Measurements from ENCODE around the gene PDE7B. TPM values are rescaled to one million over a fixed set of nuclear protein-coding genes. Genes with fewer than 3 reads are reported as not detected.

The PDE7B gene
- total RNA-seq, 1 donor from 2014 or later, result 0.05 TPM

GRCh38 chr6:135944120-135944519, 92.6 kb downstream of the PDE7B start:
- Mint-ChIP-seq H3K4me3 (ENCODE audit: unreplicated experiment) (no peak overlapping the region), H3K27me3 (ENCODE audit: low read depth) (no peaks in the 10 kb centered on the region), H3K36me3 (ENCODE audit: low read depth) (no peaks in the 10 kb centered on the region), H3K4me1 (ENCODE audit: low read depth) (peaks cover 4% of the 10 kb centered on the region), H3K9me3 (ENCODE audit: low read depth) (no peaks in the 10 kb centered on the region), H3K27ac (ENCODE audit: unreplicated experiment) (no peak overlapping the region)
- TF ChIP-seq CTCF (IDR thresholded peaks at IDR 0.05), result no peak
- no peak for DNase-seq (ENCODE audit: low spot score)

GRCh38 chr6:135946674-135947073, 95.2 kb downstream of the PDE7B start:
- no peak overlapping the region for H3K27ac Mint-ChIP-seq (ENCODE audit: unreplicated experiment)
- no peaks in the 10 kb centered on the region for H3K36me3 Mint-ChIP-seq (ENCODE audit: low read depth)
- no peaks in the 10 kb centered on the region for H3K27me3 Mint-ChIP-seq (ENCODE audit: low read depth)
- no peaks in the 10 kb centered on the region for H3K4me1 Mint-ChIP-seq (ENCODE audit: low read depth)
- no peaks in the 10 kb centered on the region for H3K9me3 Mint-ChIP-seq (ENCODE audit: low read depth)
- TF ChIP-seq CTCF (IDR thresholded peaks at IDR 0.05), result no peak
- H3K4me3 Mint-ChIP-seq (ENCODE audit: unreplicated experiment), result no peak overlapping the region
- no peak for DNase-seq (ENCODE audit: low spot score)

- H3K4me3 Mint-ChIP-seq (ENCODE audit: unreplicated experiment), result no peak overlapping the region
- TF ChIP-seq CTCF (IDR thresholded peaks at IDR 0.05), result no peak
- no peaks in the 10 kb centered on the region for H3K9me3 Mint-ChIP-seq (ENCODE audit: low read depth)
- DNase-seq (ENCODE audit: low spot score), result no peak
- H3K27ac Mint-ChIP-seq (ENCODE audit: unreplicated experiment), result no peak overlapping the region
- H3K4me1 Mint-ChIP-seq (ENCODE audit: low read depth), result no peaks in the 10 kb centered on the region
- H3K27me3 Mint-ChIP-seq (ENCODE audit: low read depth), result no peaks in the 10 kb centered on the region
- H3K36me3 Mint-ChIP-seq (ENCODE audit: low read depth), result no peaks in the 10 kb centered on the region
Measured at GRCh38 chr6:135950669-135951068, 99.2 kb downstream of the PDE7B start.

- no peaks in the 10 kb centered on the region for H3K9me3 Mint-ChIP-seq (ENCODE audit: low read depth)
- H3K4me1 Mint-ChIP-seq (ENCODE audit: low read depth), result no peaks in the 10 kb centered on the region
- H3K36me3 Mint-ChIP-seq (ENCODE audit: low read depth), result no peaks in the 10 kb centered on the region
- DNase-seq (ENCODE audit: low spot score), result no peak
- no peak for TF ChIP-seq CTCF (IDR thresholded peaks at IDR 0.05)
- no peak overlapping the region for H3K27ac Mint-ChIP-seq (ENCODE audit: unreplicated experiment)
- H3K27me3 Mint-ChIP-seq (ENCODE audit: low read depth), result no peaks in the 10 kb centered on the region
- no peak overlapping the region for H3K4me3 Mint-ChIP-seq (ENCODE audit: unreplicated experiment)
Measured at GRCh38 chr6:135951169-135951568, 99.7 kb downstream of the PDE7B start.

GRCh38 chr6:135953818-135954217, 102.3 kb downstream of the PDE7B start:
- no peaks in the 10 kb centered on the region for H3K4me1 Mint-ChIP-seq (ENCODE audit: low read depth)
- H3K9me3 Mint-ChIP-seq (ENCODE audit: low read depth), result no peaks in the 10 kb centered on the region
- no peak overlapping the region for H3K27ac Mint-ChIP-seq (ENCODE audit: unreplicated experiment)
- no peak for DNase-seq (ENCODE audit: low spot score)
- no peaks in the 10 kb centered on the region for H3K27me3 Mint-ChIP-seq (ENCODE audit: low read depth)
- no peak for TF ChIP-seq CTCF (IDR thresholded peaks at IDR 0.05)
- no peaks in the 10 kb centered on the region for H3K36me3 Mint-ChIP-seq (ENCODE audit: low read depth)
- H3K4me3 Mint-ChIP-seq (ENCODE audit: unreplicated experiment), result no peak overlapping the region
